Peyer's patch (tissue), 4 donors: ENCODE measurements around the gene WAPL.
A peak's percentile ranks its signal among the peaks of the same experiment; 100 is the strongest.

Experiments used
- CTCF ChIP-seq, 6 experiments: fragments of 450-650 bp in 4 of 6; fragments of 200-600 bp in 2 of 6; sonication (generic) in 1 of 6; IDR thresholded peaks; one replicate each; pipeline ENCODE4 v1.5.1; 2017 to 2019; ENCODE audit warnings: antibody characterized with exemption in 6 of 6, mild to moderate bottlenecking in 3 of 6, moderate library complexity in 1 of 6
- POLR2A ChIP-seq, 2 donors: fragments of 450-650 bp; IDR thresholded peaks; one replicate each; pipeline ENCODE4 v1.5.1; 2017; ENCODE audit warnings: antibody characterized with exemption in 2 of 2, mild to moderate bottlenecking in 2 of 2, moderate library complexity in 2 of 2

GRCh38 chr10:86523348-86523747 lies 1.8 kb upstream of the WAPL start:
- TF ChIP-seq CTCF (IDR thresholded peaks at IDR 0.05) (peak in 3 of 6 experiments; percentile 39 to 51 (median 41)), POLR2A (IDR thresholded peaks at IDR 0.05) (no peak)
